Stimulated activated CD8-positive, alpha-beta memory T cell treated with anti-CD3 and anti-CD28 coated beads, Interleukin-2, amount 100 ng/mL, for 48 hours (primary cell): ENCODE results near the gene FAM50B.
"Not testable (repeated sequence)": the region's sequence is repeated elsewhere in the genome, so short reads cannot be mapped to it uniquely, and the experiment has no call there.

Experiments used
- DNase-seq, 2 donors: peaks; one replicate each; pipeline ENCODE4 v3.0.0-alpha.2; 2020; ENCODE audit warnings: low read depth in 2 of 2

The FAM50B gene

GRCh38 chr6:3847521-3847920 lies 1.7 kb upstream of the FAM50B start:
- DNase-seq: no peak

DNA sequence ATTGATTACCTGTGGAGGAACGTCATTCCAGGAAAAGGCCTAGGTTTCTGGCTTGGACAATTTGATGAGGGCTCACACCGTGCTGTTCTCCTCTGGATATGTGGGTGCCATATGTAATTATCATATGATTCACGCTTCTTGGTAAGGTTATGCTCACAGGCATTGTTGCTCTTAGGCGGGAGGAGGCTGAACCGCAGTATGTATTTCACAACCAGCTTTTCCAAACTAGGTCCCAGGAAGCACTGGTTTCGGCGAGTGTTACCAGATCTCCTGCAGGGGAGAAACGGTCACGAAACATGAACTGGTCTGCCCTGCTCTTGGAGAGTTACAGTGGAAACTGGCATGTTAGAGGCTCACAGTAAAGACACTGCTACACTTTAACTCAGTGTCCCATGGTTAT lies 793 bp upstream of the FAM50B start:
- no peak for DNase-seq

DNA sequence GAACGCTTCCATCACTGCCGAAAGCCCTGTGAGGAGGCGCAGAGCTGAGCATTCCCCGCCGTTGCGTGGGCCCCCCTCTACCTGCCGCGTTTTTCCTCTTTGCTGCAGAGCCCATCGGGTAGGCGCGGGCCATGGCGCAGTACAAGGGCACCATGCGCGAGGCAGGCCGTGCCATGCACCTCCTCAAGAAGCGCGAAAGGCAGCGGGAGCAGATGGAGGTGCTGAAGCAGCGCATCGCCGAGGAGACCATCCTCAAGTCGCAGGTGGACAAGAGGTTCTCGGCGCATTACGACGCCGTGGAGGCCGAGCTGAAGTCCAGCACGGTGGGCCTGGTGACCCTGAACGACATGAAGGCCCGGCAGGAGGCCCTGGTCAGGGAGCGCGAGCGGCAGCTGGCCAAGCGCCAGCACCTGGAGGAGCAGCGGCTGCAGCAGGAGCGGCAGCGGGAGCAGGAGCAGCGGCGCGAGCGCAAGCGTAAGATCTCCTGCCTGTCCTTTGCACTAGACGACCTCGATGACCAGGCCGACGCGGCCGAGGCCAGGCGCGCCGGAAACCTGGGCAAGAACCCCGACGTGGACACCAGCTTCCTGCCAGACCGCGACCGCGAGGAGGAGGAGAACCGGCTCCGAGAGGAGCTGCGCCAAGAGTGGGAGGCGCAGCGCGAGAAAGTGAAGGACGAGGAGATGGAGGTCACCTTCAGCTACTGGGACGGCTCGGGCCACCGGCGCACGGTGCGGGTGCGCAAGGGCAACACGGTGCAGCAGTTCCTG lies 693 bp downstream of the FAM50B start:
- DNase-seq: no peak

GRCh38 chr6:3850451-3851203 lies 1.5 kb downstream of the FAM50B start:
- DNase-seq: peak; percentile 18 to 50

DNA sequence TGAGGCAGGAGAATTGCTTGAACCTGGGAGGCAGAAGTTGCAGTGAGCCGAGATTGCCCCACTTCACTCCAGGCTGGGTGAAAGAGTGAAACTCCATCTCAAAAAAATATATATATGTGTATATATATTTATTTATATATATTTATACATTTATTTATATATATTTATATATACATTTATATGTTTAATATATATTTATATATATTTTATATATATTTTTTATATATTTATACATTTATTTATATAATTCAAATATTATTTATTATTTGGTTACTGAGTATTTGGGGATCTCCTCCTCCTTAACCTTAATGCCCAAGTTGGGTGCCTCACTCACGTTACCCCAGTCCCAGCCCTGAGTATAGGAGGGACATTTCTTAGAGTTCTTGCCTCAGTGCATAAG lies 2.7 kb downstream of the FAM50B start:
- no peak for DNase-seq

GRCh38 chr6:3852391-3852790 lies 3.2 kb downstream of the FAM50B start:
- no peak for DNase-seq

DNA sequence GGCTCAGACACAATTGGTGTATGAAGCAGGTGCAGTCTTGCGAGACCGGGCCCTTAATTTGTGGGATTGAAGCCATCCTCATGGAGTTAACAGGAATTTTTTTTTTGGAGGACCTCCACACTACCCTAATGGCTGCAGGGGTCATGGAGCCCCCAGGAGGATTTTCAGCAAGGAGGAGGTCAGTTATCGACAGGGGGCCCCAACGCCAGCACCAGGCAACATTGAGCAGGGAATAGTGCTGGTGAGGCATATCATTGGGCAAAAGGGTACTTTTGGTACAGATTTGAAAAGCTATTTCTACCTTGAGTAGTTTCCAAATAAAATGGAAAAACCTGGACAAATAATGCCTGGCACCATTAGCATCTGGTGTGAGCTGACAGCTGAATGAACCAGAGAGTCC lies 6.7 kb downstream of the FAM50B start:
- no peak for DNase-seq

GRCh38 chr6:3856576-3856975 lies 7.4 kb downstream of the FAM50B start:
- no peak for DNase-seq

DNA sequence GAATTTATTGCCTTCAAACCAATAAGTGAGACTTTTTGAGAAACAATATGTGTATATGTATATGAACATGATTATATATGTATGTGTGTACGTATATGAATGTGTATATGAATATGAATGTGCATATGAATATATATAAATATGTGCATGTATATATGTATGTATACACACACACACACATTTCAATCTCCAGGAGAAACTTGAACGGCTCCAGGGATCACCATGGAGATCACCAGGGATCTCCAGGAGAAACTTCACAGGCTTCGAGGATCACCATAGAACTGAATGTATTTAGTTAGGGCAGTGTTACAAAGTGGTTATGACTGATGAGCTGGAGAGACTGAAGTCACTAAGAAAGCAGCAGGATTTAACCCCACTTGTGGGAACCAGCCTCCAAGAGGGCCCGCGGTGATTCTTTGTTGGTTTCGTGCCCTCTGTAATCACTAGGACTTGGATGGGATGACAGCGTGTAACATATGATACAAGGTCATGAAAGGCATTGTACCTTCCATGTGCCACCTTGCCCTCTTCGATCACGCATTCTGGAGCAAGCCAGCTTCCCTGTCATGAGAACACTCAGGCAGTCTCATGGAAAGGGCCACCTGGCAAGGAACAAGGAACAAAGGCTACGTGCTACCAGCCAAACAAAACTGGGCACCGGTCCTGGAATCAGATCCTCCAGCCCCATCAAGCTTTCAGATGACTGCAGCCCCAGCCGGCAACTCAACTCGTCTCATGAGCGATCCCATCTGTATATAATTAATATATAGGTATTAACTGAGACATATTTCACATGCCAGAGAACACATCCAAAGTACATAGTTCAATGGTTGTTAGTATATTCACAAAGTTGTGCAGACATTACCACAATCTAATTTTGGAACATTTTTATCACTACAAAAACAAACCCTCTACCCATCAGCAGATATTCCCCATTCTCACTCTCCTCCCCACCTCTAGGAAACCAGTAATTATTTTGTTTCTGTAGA lies 8.6 kb downstream of the FAM50B start:
- DNase-seq: no peak

DNA sequence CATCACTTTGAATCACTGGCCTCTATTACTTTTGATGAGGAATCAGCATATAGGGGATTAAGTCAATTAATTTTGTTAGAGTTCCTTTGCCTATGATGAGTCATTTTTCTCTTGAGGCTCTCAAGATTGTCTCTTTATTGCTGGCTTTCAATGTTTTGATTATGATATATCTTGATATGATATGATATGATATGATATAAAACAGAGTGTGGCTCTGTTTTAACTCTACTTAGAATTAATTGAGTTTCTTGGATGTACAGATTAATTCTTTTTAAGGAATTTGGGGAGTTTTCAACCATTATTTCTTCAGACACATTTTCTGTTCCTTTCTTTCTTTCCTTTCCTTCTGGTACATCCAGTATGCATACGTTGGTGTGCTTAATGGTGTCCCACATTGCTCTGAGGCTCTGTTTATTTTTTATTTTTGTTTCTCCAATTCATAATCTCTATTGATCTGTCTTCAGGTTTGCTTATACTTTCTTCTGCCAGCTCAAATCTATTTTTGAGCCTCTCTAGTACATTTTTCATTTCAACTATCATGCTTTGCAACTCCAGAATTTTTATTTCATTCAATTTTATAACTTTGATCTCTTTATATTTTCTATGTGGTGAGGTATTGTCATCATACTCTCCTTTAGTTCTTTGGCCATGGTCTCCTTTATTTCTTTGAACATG lies 10.8 kb downstream of the FAM50B start:
- no peak for DNase-seq

DNA sequence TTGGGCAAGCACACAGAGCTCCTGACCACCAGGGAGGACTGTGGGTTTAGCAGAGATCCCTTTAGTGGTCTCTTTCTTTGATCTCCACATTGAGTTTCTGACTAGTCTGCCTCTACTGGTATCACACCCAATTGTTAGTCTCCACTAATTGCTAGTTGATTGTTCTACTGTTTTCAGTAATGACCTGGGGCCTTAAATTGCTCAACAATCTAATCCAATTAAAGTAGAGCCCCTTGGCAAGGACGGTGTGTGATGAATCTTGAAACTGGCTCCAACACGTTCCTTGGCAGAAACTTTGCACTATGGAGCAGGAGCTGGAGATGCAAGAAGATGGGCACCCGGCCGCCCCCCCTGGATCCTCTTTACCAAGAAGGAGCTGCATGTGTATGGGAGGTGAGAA lies 12.3 kb downstream of the FAM50B start:
- DNase-seq: no peak

DNA sequence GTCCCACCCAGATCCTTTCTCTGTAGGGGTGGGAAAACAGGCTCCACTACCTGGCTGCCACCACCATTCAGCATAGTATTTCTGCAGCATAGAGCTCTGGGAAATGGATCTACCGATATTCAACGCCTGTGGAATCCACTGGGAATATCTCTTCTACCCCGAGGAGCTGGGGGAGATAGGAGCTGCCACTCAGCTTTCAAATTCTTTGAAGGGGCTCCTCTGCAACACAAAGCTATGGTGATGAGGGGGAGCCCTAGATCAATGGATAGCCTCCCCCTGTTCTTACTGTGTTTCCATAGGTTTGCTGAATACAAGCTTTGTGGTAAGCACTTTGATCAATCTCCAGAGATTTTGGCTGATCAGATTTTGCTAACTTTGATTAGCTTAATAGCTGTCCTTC lies 12.9 kb downstream of the FAM50B start:
- DNase-seq: no peak

GRCh38 chr6:3863322-3863721 lies 14.1 kb downstream of the FAM50B start:
- DNase-seq: not testable (repeated sequence)

- DNase-seq: no peak
Measured at GRCh38 chr6:3865463-3865862, 16.3 kb downstream of the FAM50B start.

DNA sequence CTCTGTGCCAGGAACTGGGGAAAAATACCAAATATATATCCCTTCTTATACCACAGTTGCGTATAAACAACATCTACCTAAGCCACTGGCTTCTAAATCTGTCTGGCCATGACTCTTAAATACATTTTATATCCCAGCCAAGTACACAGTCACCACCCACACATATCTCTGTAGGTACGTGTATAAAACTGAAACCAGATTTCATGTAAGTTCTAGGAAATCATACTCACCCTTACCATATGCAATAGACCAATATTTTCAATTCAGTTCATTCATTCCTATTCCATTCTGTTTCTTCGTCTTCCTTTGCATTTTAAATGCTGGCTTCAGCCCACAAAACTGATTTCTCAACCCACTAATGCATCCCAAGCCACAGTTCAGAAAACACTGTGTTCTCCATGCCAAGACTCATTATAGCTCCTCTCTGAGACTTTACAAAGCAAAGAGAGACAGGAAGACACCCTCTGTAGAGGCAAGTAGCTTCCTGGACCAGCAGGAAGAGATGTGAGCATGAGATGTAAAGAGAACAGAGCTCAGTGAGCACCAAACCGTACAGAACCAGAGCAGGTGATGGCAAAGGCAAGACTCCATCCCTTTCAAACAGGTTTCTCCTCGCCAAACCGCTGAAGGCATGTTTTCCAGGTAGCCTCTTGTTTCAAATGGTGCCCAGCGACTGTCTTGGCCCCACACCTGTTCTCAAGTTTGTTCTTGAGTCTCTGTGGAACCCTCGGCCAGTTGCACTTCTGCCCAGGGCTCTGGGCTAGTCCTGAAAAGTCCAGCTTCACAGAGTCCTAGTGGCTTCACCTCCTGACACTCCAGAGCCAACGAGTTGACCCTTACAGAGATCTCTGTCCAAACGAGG lies 18.7 kb downstream of the FAM50B start:
- DNase-seq: no peak

GRCh38 chr6:3868544-3868943 lies 19.4 kb downstream of the FAM50B start:
- DNase-seq: no peak

- DNase-seq: no peak
Measured at GRCh38 chr6:3869284-3869631, 20.1 kb downstream of the FAM50B start.

- DNase-seq: no peak
Measured at GRCh38 chr6:3869632-3870527, 20.7 kb downstream of the FAM50B start.

GRCh38 chr6:3870528-3870925 lies 21.4 kb downstream of the FAM50B start:
- no peak for DNase-seq

- no peak for DNase-seq
Measured at GRCh38 chr6:3871515-3871914, 22.3 kb downstream of the FAM50B start.
